K562 (cell line): ENCODE data around the gene LYAR. TPM values are rescaled to one million over a fixed set of nuclear protein-coding genes. Genes with fewer than 3 reads are reported as not detected.

Experiments
- AFF4 ChIP-seq: sonication (generic); formaldehyde crosslinking; IDR thresholded peaks from 2 replicates; pipeline ENCODE4 v1.8.0; 2023; ENCODE audit warnings: mild to moderate bottlenecking, missing genetic modification reagents
- ARNT ChIP-seq, 2 experiments: fragments of 450-650 bp; IDR thresholded peaks; 2 replicates each; pipeline ENCODE4 v1.6.1; 2016; ENCODE audit warnings: mild to moderate bottlenecking in 1 of 2
- BACH1 ChIP-seq: fragments of 200-800 bp; sonication (Bioruptor generic); IDR thresholded peaks from 2 replicates; pipeline ENCODE4 v1.6.1; 2016; ENCODE audit warnings: missing genetic modification characterization, missing compliant biosample characterization
- CBX8 ChIP-seq: fragments of 200-600 bp; sonication (generic); IDR thresholded peaks from 2 replicates; pipeline ENCODE4 v1.6.1; 2012; ENCODE audit warnings: borderline replicate concordance, mixed run types, low read depth, mild to moderate bottlenecking, moderate library complexity, mixed read lengths, low read length, control low read depth, inconsistent platforms; ENCODE audit not compliant: poor library complexity, severe bottlenecking; ENCODE audit errors: extremely low read depth
- CTBP1 ChIP-seq: fragments of 450-650 bp; IDR thresholded peaks from 2 replicates; pipeline ENCODE4 v1.6.1; 2016; ENCODE audit warnings: borderline replicate concordance
- CXXC5 ChIP-seq: fragments of 250-450 bp; sonication (Bioruptor Pico); IDR thresholded peaks from 2 replicates; pipeline ENCODE4 v1.8.0; 2022; ENCODE audit warnings: inconsistent platforms, mild to moderate bottlenecking, moderate library complexity
- HES1 ChIP-seq: fragments of 450-650 bp; IDR thresholded peaks from 2 replicates; pipeline ENCODE4 v1.6.1; 2016; ENCODE audit warnings: low read depth, mild to moderate bottlenecking, moderate library complexity
- KLF16 ChIP-seq: IDR thresholded peaks from 2 replicates; pipeline ENCODE4 v1.6.1; 2016; ENCODE audit warnings: antibody characterized with exemption
- RBM14 ChIP-seq: fragments of 200-400 bp; formaldehyde crosslinking; IDR thresholded peaks from 2 replicates; pipeline ENCODE4 v1.6.1; 2018; ENCODE audit warnings: low read depth, mild to moderate bottlenecking, low read length, moderate library complexity, borderline replicate concordance; ENCODE audit not compliant: insufficient read depth
- TFAP4 ChIP-seq: sonication (generic); formaldehyde crosslinking; IDR thresholded peaks from 2 replicates; pipeline ENCODE4 v1.8.0; 2022; ENCODE audit warnings: missing genetic modification reagents, mild to moderate bottlenecking, moderate library complexity, borderline replicate concordance
- ZNF644 ChIP-seq: fragments of 200-800 bp; sonication (Bioruptor generic); IDR thresholded peaks from 2 replicates; pipeline ENCODE4 v1.6.1; 2016; ENCODE audit warnings: low read depth, missing genetic modification characterization, missing compliant biosample characterization
- ZNF766 ChIP-seq: fragments of 200-800 bp; sonication (Bioruptor generic); conservative IDR thresholded peaks from 2 replicates; pipeline ENCODE4 v1.6.1; 2016; ENCODE audit warnings: missing genetic modification characterization, missing compliant biosample characterization
- polyA plus RNA-seq, 8 experiments: library from polyadenylated mRNA; depleted of rRNA in 4 of 8; stranded (reverse) in 5 of 8; unstranded in 3 of 8; fragments of >200 nt; fragmentation: Nextera tagmentation in 2 of 8; fragmentation: Illumina TruSeq in 1 of 8; extraction: Ambion mirVana in 2 of 8; extraction: Trizol in 1 of 8; gene quantifications; 2 replicates each; pipeline versions ENCODE4 v1.2.1 to v1.2.3, GENCODE V29; 2011 to 2014; ENCODE audit warnings: inconsistent platforms in 1 of 8, missing spikeins in 1 of 8
- total RNA-seq, 7 experiments: library from RNA; depleted of rRNA in 6 of 7; stranded (reverse); fragments of >200 nt in 6 of 7; fragmentation: Illumina TruSeq in 2 of 7; extraction: Trizol in 2 of 7; gene quantifications; 2 replicates each; pipeline versions ENCODE4 v1.2.1 to v1.2.3, GENCODE V29; 2011 to 2021; ENCODE audit warnings: low replicate concordance in 1 of 7

The LYAR gene
- total and polyA plus RNA-seq, 9 of the 15 experiments (the other 6 are each of a cell fraction or from before 2014, with no cell fraction given) = 28.3 to 172 (median 127) TPM

GRCh38 chr4:4284827-4285618, 4.9 kb downstream of the LYAR start (continued):
- TF ChIP-seq ZNF766 (CRISPR knock-in tag) (0 out of 2 replicates have a peak, but pooled peaks have one; percentile 27), CXXC5 (CRISPR knock-in tag) (0 out of 2 replicates have a peak, but pooled peaks have one; percentile 24), TFAP4 (CRISPR knock-in tag) (peak; percentile 23; the same call in 1 of the 2 replicates), BACH1 (no peak), AFF4 (CRISPR knock-in tag) (no peak), RBM14 (no peak), CTBP1 (peak; percentile 63; the same call in 1 of the 2 replicates), HES1 (no peak), CBX8 (no peak), ARNT (IDR thresholded peaks at IDR 0.05) (no peak), KLF16 (no peak), ZNF644 (tag) (no peak)
